Left ventricle myocardium inferior (tissue), 1 donor: Measurements from ENCODE around the gene TANGO2. TPM values are rescaled to one million over a fixed set of nuclear protein-coding genes. Genes with fewer than 3 reads are reported as not detected.

Experiments
- DNase-seq: peaks from one replicate; pipeline ENCODE4 v3.0.0-alpha.2; 2020
- H3K27ac ChIP-seq: fragments of 200-600 bp; replicated peaks from 2 replicates; pipeline ENCODE4 v1.8.0; 2021
- H3K27me3 ChIP-seq: fragments of 200-600 bp; 2 replicates; pipeline ENCODE4 v1.8.0; 2021; ENCODE audit warnings: low read depth
- H3K36me3 ChIP-seq: fragments of 200-600 bp; 2 replicates; pipeline ENCODE4 v1.8.0; 2021
- H3K4me1 ChIP-seq: fragments of 200-600 bp; 2 replicates; pipeline ENCODE4 v1.8.0; 2021
- H3K4me3 ChIP-seq: fragments of 200-600 bp; 2 replicates; pipeline ENCODE4 v1.8.0; 2021; ENCODE audit warnings: mild to moderate bottlenecking, moderate library complexity
- H3K9me3 ChIP-seq: fragments of 200-600 bp; replicated peaks from 2 replicates; pipeline ENCODE4 v1.8.0; 2021
- intact Hi-C: fragments of 100-400 bp; cut with micrococcal nuclease; formaldehyde crosslinking; loops from one replicate; pipeline ENCODE4 v1.11.0; 2022
- total RNA-seq: library from RNA; stranded (reverse); fragmentation: NEBNext Ultra II Directional; extraction: Animal tissue kit (Norgen Biotek cat#: 25700); gene quantifications from one replicate; pipeline ENCODE4 v1.2.1, GENCODE V29; 2021
- TF ChIP-seq, protein P1 (sequence below): fragments of 200-600 bp; IDR thresholded peaks from 2 replicates; pipeline ENCODE4 v1.8.0; 2021; ENCODE audit warnings: antibody characterized with exemption, mild to moderate bottlenecking, borderline replicate concordance
- donor health status: DM: no; HTN: yes; CAD: no; lungs with severe emphysema.

Gene TANGO2
- total RNA-seq, 1 donor from 2014 or later: 71.7 TPM

DNA sequence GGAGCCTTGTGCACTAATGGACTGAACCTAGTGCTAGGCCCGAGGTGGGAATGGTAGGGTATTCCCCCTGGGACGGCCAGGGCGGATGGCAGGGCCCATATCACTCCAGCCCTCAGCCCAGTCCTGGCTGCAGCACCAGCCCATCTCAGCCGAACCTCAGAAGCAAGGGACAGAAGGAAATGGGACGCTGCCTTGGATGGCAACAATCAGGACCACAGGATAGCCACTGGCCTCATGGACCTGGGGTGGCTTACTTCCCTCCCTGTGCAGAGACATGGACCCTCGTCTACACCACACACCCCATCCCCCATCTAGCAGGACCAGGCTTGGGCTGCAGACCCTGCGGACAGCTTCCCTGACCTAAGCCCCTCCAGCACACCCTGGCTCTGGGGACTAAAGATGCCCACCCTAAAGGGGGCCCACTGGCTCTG, 28.4 kb upstream of the TANGO2 start:
- Histone ChIP-seq H3K36me3 (no peaks in the 10 kb centered on the region), H3K27me3 (no peaks in the 10 kb centered on the region), H3K4me1 (peaks cover 69% of the 10 kb centered on the region), H3K4me3 (no peak overlapping the region), H3K9me3 (no peaks in the 10 kb centered on the region), H3K27ac (peak overlapping the region; percentile 50)
- TF ChIP-seq, protein P1, sequence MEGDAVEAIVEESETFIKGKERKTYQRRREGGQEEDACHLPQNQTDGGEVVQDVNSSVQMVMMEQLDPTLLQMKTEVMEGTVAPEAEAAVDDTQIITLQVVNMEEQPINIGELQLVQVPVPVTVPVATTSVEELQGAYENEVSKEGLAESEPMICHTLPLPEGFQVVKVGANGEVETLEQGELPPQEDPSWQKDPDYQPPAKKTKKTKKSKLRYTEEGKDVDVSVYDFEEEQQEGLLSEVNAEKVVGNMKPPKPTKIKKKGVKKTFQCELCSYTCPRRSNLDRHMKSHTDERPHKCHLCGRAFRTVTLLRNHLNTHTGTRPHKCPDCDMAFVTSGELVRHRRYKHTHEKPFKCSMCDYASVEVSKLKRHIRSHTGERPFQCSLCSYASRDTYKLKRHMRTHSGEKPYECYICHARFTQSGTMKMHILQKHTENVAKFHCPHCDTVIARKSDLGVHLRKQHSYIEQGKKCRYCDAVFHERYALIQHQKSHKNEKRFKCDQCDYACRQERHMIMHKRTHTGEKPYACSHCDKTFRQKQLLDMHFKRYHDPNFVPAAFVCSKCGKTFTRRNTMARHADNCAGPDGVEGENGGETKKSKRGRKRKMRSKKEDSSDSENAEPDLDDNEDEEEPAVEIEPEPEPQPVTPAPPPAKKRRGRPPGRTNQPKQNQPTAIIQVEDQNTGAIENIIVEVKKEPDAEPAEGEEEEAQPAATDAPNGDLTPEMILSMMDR: no peak
- no peak for DNase-seq
- intact Hi-C loops: no loop called here

DNA sequence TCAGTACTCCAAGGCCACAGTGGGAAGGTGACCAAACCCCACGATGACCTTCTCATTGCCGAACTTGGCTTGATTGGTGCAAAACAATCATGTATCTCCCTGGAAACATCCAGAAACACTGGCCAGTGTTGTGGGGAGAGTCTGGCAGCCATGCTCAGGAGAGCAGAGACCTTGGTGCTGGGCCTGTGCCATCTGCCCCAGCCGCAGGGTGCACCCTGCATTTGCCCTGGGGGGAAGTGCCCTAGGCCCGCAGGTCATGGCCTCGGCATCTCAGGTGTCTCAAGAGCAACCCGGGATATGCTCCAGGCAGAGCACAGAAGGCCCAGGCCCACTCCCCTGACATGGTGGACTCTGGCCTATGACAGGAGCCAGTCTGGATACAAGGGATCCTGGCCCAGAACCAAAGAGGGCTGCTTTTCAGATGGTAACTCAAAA, 28.0 kb upstream of the TANGO2 start:
- Histone ChIP-seq H3K36me3 (no peaks in the 10 kb centered on the region), H3K9me3 (no peaks in the 10 kb centered on the region), H3K27me3 (no peaks in the 10 kb centered on the region), H3K4me1 (peaks cover 69% of the 10 kb centered on the region), H3K27ac (peak overlapping the region; percentile 50), H3K4me3 (no peak overlapping the region)
- TF ChIP-seq, protein P1: no peak
- intact Hi-C loops: no loop called here
- no peak for DNase-seq

DNA sequence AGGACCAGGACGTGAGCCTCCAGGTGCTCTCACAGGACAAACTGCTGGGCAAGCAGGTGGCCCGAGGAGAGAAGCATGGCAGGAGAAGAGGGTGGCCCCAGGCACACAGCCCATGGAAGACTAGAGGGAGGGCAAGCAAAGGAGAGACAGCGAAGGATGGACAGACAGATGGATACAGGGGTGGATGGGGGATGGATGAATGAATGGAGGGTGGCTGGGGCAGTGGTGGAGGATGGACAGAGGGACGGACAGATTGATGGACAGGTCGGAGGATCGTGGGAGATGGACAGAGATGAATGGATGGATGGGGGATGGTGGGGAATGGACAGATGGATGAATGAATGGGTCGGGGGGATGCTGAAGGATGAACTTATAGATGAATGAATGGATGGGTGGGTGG, 27.0 kb upstream of the TANGO2 start:
- Histone ChIP-seq H3K4me3 (no peak overlapping the region), H3K9me3 (no peaks in the 10 kb centered on the region), H3K4me1 (peaks cover 69% of the 10 kb centered on the region), H3K27ac (no peak overlapping the region), H3K27me3 (no peaks in the 10 kb centered on the region), H3K36me3 (no peaks in the 10 kb centered on the region)
- TF ChIP-seq, protein P1: no peak
- intact Hi-C loops: no loop called here
- no peak for DNase-seq

DNA sequence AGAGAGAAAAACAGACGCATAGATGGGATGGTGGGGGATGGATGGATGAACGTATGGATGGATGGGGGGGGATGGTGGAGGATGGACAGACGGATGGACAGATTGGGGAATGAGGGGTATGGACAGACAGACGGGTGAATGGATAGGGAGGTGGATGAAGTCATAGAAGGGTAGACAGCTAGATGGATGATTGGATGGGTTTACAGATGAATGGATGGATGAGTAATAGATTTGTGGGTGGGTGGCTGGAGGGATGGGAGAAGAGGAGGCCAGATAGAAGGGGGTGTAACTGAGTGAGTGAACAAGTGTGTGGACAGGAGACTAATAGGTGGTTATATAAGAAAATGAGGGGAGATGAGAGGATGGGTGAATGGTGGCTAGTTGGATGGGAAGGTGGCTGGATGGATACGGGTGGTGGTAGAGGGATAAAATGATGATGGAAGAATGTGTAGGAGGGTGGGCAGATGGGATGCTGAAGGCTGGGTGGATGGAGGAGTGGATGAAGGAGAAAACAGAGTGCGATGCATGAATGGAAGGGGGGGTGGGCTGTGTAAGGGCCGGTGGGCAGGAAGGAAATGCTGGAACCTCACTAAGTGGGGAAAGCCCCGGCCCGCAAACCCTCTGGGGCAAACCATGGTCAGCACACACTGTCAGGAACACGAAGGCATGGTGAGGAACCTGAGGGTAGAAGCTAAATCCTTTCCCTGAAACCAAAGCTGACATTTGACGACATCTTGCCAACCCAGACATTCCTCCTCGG, 25.9 kb upstream of the TANGO2 start:
- Histone ChIP-seq H3K27ac (no peak overlapping the region), H3K9me3 (no peaks in the 10 kb centered on the region), H3K27me3 (no peaks in the 10 kb centered on the region), H3K4me1 (peaks cover 76% of the 10 kb centered on the region), H3K36me3 (no peaks in the 10 kb centered on the region), H3K4me3 (no peak overlapping the region)
- no peak for DNase-seq
- intact Hi-C loops: no loop called here
- TF ChIP-seq, protein P1: no peak

DNA sequence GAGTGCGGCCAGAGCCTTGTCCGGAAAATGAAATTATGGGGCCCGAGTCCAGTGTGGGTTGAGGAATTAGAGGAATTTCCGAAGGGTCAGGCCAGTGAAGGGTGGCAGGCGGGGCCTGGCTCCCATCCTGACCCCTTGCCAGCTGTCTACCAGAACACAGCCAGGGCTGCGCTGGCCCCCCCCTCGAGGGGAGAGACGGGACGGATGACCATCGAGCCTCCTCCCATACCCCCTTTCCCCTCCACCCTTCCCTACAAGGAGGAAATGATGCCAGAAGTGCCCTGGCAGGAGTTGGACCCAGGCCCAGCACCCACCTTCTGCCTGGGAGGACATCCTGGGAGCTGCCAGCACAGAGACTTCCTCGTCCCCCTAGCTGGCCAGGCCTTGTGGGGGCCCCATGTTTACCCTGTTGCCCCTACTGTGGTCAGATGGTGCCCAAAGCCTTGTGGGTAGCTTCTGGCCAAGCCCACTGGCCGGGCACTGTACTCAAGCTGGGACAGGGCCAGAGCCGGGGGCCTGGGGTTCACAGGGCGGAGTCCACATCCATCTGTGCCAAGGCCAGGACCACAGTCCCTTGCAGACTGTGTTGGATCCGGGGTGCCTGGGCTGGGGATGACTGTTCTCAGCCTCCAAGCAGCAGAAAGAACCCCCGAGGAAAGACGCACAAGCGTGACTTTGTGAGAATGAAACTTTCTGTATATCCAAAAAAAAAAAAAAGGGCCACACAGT, 25.1 kb upstream of the TANGO2 start:
- Histone ChIP-seq H3K9me3 (no peaks in the 10 kb centered on the region), H3K4me3 (no peak overlapping the region), H3K4me1 (peaks cover 79% of the 10 kb centered on the region), H3K36me3 (no peaks in the 10 kb centered on the region), H3K27ac (peak overlapping the region; percentile 19), H3K27me3 (no peaks in the 10 kb centered on the region)
- intact Hi-C loops: no loop called here
- TF ChIP-seq, protein P1: no peak
- DNase-seq: no peak
